HG03520 (cell line): ENCODE results near the gene OR52J3.

ENCODE experiments used
- ATAC-seq: cut with Tn5 transposase; IDR thresholded peaks from one replicate; pipeline ENCODE4 v1.9.1; 2021; ENCODE audit warnings: mild to moderate bottlenecking, moderate library complexity; ENCODE audit not compliant: unreplicated experiment

The OR52J3 gene

GRCh38 chr11:5092821-5093585, 46.7 kb downstream of the OR52J3 start:
- ATAC-seq: no peak

GRCh38 chr11:5096011-5096410, 49.7 kb downstream of the OR52J3 start:
- no peak for ATAC-seq
